PC-9 (cell line): ENCODE results near the gene TRAPPC11. TPM values are rescaled to one million over a fixed set of nuclear protein-coding genes. Genes with fewer than 3 reads are reported as not detected.

ENCODE experiments used
- BruUV-seq: library from RNA; stranded (reverse); fragments of 400-500 nt; replicated peaks from 2 replicates; lab custom pipeline; 2021; lab: Mats Ljungman, UMichigan
- CTCF ChIA-PET: fragments of 300-600 bp; sonication (Branson Sonifier 250); formaldehyde crosslinking; loops from one replicate; lab custom pipeline; 2022; ENCODE audit warnings: antibody characterized with exemption; lab: Charles Lee
- POLR2A ChIA-PET: fragments of 300-600 bp; sonication (Branson Sonifier 250); formaldehyde crosslinking; loops from one replicate; lab custom pipeline; 2022; ENCODE audit warnings: antibody characterized with exemption; ENCODE audit not compliant: unreplicated experiment; lab: Charles Lee
- DNase-seq, 2 experiments: peaks; one replicate each; pipeline versions ENCODE4 v3.0.0 to v3.0.0-alpha.2; 2015 to 2022; ENCODE audit warnings: mixed read lengths in 1 of 2
- H2AFZ ChIP-seq: fragments of 200-600 bp; sonication (generic); 2 replicates; pipeline ENCODE4 v1.8.1; 2017; ENCODE audit warnings: antibody characterized with exemption
- H3F3A ChIP-seq: fragments of 200-600 bp; sonication (generic); 2 replicates; pipeline ENCODE4 v1.8.1; 2017; ENCODE audit warnings: antibody characterized with exemption, mild to moderate bottlenecking, low read depth; ENCODE audit not compliant: insufficient read depth
- H3K27ac ChIP-seq: fragments of 200-600 bp; sonication (generic); 2 replicates; pipeline ENCODE4 v1.6.1; 2016; ENCODE audit warnings: mixed run types
- H3K27me3 ChIP-seq: fragments of 200-600 bp; sonication (generic); 2 replicates; pipeline ENCODE4 v1.6.1; 2016; ENCODE audit warnings: low read depth, mixed run types; ENCODE audit not compliant: insufficient read depth
- H3K36me3 ChIP-seq: fragments of 200-600 bp; sonication (generic); 2 replicates; pipeline ENCODE4 v1.6.1; 2016; ENCODE audit warnings: low read depth, mixed run types
- H3K4me1 ChIP-seq: fragments of 200-600 bp; sonication (generic); replicated peaks from 2 replicates; pipeline ENCODE4 v1.6.1; 2016; ENCODE audit warnings: mixed run types; ENCODE audit not compliant: insufficient read depth
- H3K4me2 ChIP-seq: fragments of 200-600 bp; sonication (generic); 2 replicates; pipeline ENCODE4 v1.6.1; 2017; ENCODE audit warnings: mixed run types
- H3K4me3 ChIP-seq: fragments of 200-600 bp; sonication (generic); 2 replicates; pipeline ENCODE4 v1.6.1; 2016; ENCODE audit warnings: mixed run types
- H3K79me2 ChIP-seq: fragments of 200-600 bp; sonication (generic); 2 replicates; pipeline ENCODE4 v1.6.1; 2017; ENCODE audit warnings: low read depth, mixed run types
- H3K9me2 ChIP-seq: fragments of 200-600 bp; sonication (generic); 2 replicates; pipeline ENCODE4 v1.8.1; 2017; ENCODE audit warnings: mild to moderate bottlenecking; ENCODE audit not compliant: insufficient read depth
- H3K9me3 ChIP-seq: fragments of 200-600 bp; sonication (generic); 2 replicates; pipeline ENCODE4 v1.8.1; 2016; ENCODE audit warnings: low read depth; ENCODE audit not compliant: insufficient read depth
- H4K20me1 ChIP-seq: fragments of 200-600 bp; sonication (generic); 2 replicates; pipeline ENCODE4 v1.8.1; 2017; ENCODE audit not compliant: insufficient read depth
- CTCF ChIP-seq: fragments of 200-600 bp; sonication (generic); conservative IDR thresholded peaks from 2 replicates; pipeline ENCODE4 v1.6.1; 2017; ENCODE audit warnings: mixed run types, antibody characterized with exemption, mild to moderate bottlenecking, moderate library complexity
- EZH2 ChIP-seq: fragments of 200-600 bp; sonication (generic); IDR thresholded peaks from 2 replicates; pipeline ENCODE4 v1.8.0; 2017; ENCODE audit warnings: antibody characterized with exemption, low read depth
- intact Hi-C: fragments of 100-400 bp; cut with micrococcal nuclease; formaldehyde crosslinking; loops from one replicate; pipeline ENCODE4 v1.10.0; 2022; ENCODE audit not compliant: unreplicated experiment
- total RNA-seq: library from RNA; stranded (reverse); gene quantifications from 2 replicates; pipeline ENCODE4 v1.2.3, GENCODE V29; 2021

TRAPPC11 gene
- total RNA-seq, 1 experiment from 2014 or later, result 29.0 TPM

- DNase-seq, result no peak
- TF ChIP-seq CTCF (no peak), EZH2 (no peak)
- no peaks in the 10 kb centered on the region for H3K9me2 ChIP-seq
- H3K27me3 ChIP-seq, result no peaks in the 10 kb centered on the region
- peaks cover 2% of the 10 kb centered on the region for H3K4me1 ChIP-seq
- intact Hi-C loops, result no loop called here
- no TSS peak for BruUV-seq
- ChIA-PET POLR2A (no interaction called here), CTCF (no interaction called here)
- no peaks in the 10 kb centered on the region for H3F3A ChIP-seq
- no peak overlapping the region for H3K4me3 ChIP-seq
- no peak overlapping the region for H2AFZ ChIP-seq
- H3K36me3 ChIP-seq, result no peaks in the 10 kb centered on the region
- H3K27ac ChIP-seq, result no peak overlapping the region
- no peak overlapping the region for H3K4me2 ChIP-seq
- no peaks in the 10 kb centered on the region for H3K79me2 ChIP-seq
- H4K20me1 ChIP-seq, result no peaks in the 10 kb centered on the region
- no peaks in the 10 kb centered on the region for H3K9me3 ChIP-seq
These were observed 27.4 kb upstream of the TRAPPC11 start for GRCh38 chr4:183631577-183632198.

- no peak overlapping the region for H3K4me2 ChIP-seq
- H3K4me1 ChIP-seq, result peaks cover 12% of the 10 kb centered on the region
- no peaks in the 10 kb centered on the region for H3K9me2 ChIP-seq
- no peak overlapping the region for H3K4me3 ChIP-seq
- no TSS peak for BruUV-seq
- intact Hi-C loops, result no loop called here
- no peak overlapping the region for H2AFZ ChIP-seq
- no peaks in the 10 kb centered on the region for H4K20me1 ChIP-seq
- no peaks in the 10 kb centered on the region for H3K36me3 ChIP-seq
- H3F3A ChIP-seq, result 0 out of 2 replicates have a peak, but pooled peaks cover 6% of the 10 kb centered on the region
- ChIA-PET POLR2A (no interaction called here), CTCF (interaction anchor here (0.6 kb wide), 1 partner anchor 29 kb away, joined by 8 read pairs; no protein-coding TSS in a partner anchor)
- no peak for TF ChIP-seq CTCF
- TF ChIP-seq EZH2, result no peak
- H3K27me3 ChIP-seq, result no peaks in the 10 kb centered on the region
- no peak for DNase-seq
- H3K27ac ChIP-seq, result no peak overlapping the region
- H3K9me3 ChIP-seq, result no peaks in the 10 kb centered on the region
- H3K79me2 ChIP-seq, result no peaks in the 10 kb centered on the region
These were observed 26.4 kb upstream of the TRAPPC11 start for GRCh38 chr4:183632689-183633088.

- no peaks in the 10 kb centered on the region for H3K27me3 ChIP-seq
- H3K36me3 ChIP-seq, result no peaks in the 10 kb centered on the region
- intact Hi-C loops, result no loop called here
- H3K4me1 ChIP-seq, result peaks cover 16% of the 10 kb centered on the region
- H3K9me3 ChIP-seq, result no peaks in the 10 kb centered on the region
- POLR2A ChIA-PET, result no interaction called here
- no peak overlapping the region for H3K4me3 ChIP-seq
- TF ChIP-seq EZH2 (no peak), CTCF (no peak)
- H3K79me2 ChIP-seq, result no peaks in the 10 kb centered on the region
- no peak for DNase-seq
- H3K27ac ChIP-seq, result no peak overlapping the region
- H3F3A ChIP-seq, result 0 out of 2 replicates have a peak, but pooled peaks cover 6% of the 10 kb centered on the region
- H4K20me1 ChIP-seq, result no peaks in the 10 kb centered on the region
- no peaks in the 10 kb centered on the region for H3K9me2 ChIP-seq
- BruUV-seq, result no TSS peak
- no peak overlapping the region for H2AFZ ChIP-seq
- CTCF ChIA-PET, result no interaction called here
- no peak overlapping the region for H3K4me2 ChIP-seq
These were observed 25.4 kb upstream of the TRAPPC11 start for GRCh38 chr4:183633476-183634400.
